Measurements from ENCODE around the gene AMN.
"Not testable (repeated sequence)": the region's sequence is repeated elsewhere in the genome, so short reads cannot be mapped to it uniquely, and the experiment has no call there.

Gene AMN

GRCh38 chr14:102891556-102891955 lies 30.9 kb upstream of the AMN start:
- no peak for TF ChIP-seq CTCF (IDR thresholded peaks at IDR 0.05; ENCODE audit: low read depth, low read length, missing control alignments)
- DNase-seq (ENCODE audit: low read depth), result no peak
- H3K4me3 ChIP-seq (ENCODE audit: low read depth, low read length), result no peak overlapping the region

- TF ChIP-seq CTCF (IDR thresholded peaks at IDR 0.05; ENCODE audit: low read depth, low read length, missing control alignments), result no peak
- DNase-seq (ENCODE audit: low read depth), result no peak
- H3K4me3 ChIP-seq (ENCODE audit: low read depth, low read length), result no peak overlapping the region
Measured at GRCh38 chr14:102892651-102893050, 29.8 kb upstream of the AMN start.

GRCh38 chr14:102893452-102893851 lies 29.0 kb upstream of the AMN start:
- no peak for TF ChIP-seq CTCF (IDR thresholded peaks at IDR 0.05; ENCODE audit: low read depth, low read length, missing control alignments)
- no peak for DNase-seq (ENCODE audit: low read depth)
- H3K4me3 ChIP-seq (ENCODE audit: low read depth, low read length), result no peak overlapping the region

- not testable (repeated sequence) for DNase-seq (ENCODE audit: low read depth); H3K4me3 ChIP-seq (ENCODE audit: low read depth, low read length)
Measured at GRCh38 chr14:102896735-102897134, 25.7 kb upstream of the AMN start.

GRCh38 chr14:102897299-102898027 lies 25.0 kb upstream of the AMN start:
- no peak for DNase-seq (ENCODE audit: low read depth)
- H3K4me3 ChIP-seq (ENCODE audit: low read depth, low read length), result no peak overlapping the region
- no peak for TF ChIP-seq CTCF (IDR thresholded peaks at IDR 0.05; ENCODE audit: low read depth, low read length, missing control alignments)

- DNase-seq (ENCODE audit: low read depth), result no peak
- TF ChIP-seq CTCF (IDR thresholded peaks at IDR 0.05; ENCODE audit: low read depth, low read length, missing control alignments), result no peak
- no peak overlapping the region for H3K4me3 ChIP-seq (ENCODE audit: low read depth, low read length)
Measured at GRCh38 chr14:102898298-102898697, 24.2 kb upstream of the AMN start.

- TF ChIP-seq CTCF (IDR thresholded peaks at IDR 0.05; ENCODE audit: low read depth, low read length, missing control alignments), result no peak
- H3K4me3 ChIP-seq (ENCODE audit: low read depth, low read length), result no peak overlapping the region
- no peak for DNase-seq (ENCODE audit: low read depth)
Measured at GRCh38 chr14:102898776-102899515, 23.5 kb upstream of the AMN start.
